DMS153 treated with DMSO at 0.1 percent for 48 hours (cell line): ENCODE results near the gene NDUFA11.
"Not testable (repeated sequence)": the region's sequence is repeated elsewhere in the genome, so short reads cannot be mapped to it uniquely, and the experiment has no call there.

Experiments used
- DNase-seq: peaks from one replicate; lab custom pipeline; 2025; ENCODE audit not compliant: unreplicated experiment; lab: John Stamatoyannopoulos, UW

NDUFA11 gene

DNA sequence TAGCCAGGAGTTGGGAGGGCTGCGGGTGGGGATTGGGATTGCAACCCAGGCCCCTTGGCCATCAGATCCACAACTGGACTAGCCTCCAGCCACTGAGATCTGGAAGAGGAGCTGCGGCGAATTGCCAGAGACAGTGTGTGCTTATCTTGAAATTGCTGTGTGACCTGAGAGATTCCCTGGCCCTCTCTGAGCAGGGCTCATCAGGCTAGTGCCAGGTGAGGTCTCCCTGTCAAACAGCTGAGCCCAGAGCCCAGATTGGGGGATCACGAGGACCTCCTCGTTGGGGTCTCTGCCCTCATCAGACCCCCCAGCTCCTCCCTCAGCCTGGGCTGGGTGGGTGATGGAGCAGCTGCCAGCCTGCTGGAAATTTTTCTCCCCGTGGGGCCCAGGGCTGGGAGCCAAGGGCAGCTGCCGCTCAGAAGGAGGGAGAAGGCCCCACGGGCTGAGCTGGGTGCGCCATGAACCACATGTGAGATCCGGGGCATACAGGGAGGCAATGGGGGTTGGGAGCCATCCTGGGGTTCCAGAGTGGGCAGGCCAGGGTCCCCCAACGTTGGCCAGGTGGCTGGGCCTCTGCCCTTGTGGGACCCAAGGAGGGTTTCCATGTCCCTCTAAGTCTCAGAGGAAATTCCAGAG, 40.4 kb downstream of the NDUFA11 start:
- DNase-seq: no peak

DNA sequence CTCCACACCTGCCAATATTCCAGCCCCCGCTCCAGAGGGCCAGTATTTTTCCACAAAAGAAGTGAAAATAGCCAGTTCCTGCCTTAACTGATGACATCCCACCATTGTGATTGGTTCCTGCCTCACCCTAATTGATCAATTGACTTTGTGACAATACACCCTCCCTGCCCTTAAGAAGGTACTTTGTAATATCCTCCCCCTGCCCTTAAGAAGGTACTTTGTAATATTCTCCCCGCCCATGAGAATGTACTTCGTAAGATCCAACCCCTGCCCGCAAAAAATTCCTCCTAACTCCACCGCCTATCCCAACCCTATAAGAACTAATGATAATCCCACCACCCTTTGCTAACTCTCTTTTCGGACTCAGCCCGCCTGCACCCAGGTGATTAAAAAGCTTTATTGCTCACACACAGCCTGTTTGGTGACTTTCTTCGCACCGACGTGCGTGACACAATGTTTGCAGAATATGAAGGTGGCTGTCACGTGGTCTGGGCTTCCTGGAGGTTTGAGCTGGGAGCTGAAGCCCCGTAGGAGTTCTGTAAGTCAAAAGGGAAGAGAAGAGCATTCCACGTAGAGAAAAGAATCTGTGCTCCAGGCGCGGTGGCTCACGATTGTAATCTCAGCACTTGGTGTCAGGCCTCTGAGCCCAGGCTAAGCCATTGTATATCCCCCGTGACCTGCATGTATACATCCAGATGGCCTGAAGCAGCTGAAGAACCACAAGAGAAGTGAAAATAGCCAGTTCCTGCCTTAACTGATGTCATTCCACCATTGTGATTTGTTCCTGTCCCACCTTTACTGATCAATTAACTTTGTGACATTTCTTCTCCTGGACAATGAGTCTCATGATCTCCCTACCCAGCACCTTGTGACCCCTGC, 46.1 kb downstream of the NDUFA11 start:
- no peak for DNase-seq

DNA sequence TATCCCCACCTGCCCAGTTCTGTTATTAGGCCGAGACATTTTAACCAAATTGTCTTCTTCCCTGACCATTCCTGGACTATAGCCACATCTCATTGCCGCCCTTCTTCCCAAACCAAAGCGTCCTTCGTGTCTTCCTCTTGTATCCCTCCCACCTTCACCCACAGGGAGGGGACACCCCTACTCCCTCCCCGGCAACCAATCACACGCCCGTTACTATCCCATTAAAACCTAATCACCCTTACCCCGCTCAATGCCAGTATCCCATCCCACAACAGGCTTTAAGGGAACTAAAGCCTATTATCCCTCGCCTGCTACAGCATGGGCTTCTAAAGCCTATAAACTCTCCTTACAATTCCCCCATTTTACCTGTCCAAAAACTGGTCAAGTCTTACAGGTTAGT, 48.4 kb downstream of the NDUFA11 start:
- not testable (repeated sequence) for DNase-seq

DNA sequence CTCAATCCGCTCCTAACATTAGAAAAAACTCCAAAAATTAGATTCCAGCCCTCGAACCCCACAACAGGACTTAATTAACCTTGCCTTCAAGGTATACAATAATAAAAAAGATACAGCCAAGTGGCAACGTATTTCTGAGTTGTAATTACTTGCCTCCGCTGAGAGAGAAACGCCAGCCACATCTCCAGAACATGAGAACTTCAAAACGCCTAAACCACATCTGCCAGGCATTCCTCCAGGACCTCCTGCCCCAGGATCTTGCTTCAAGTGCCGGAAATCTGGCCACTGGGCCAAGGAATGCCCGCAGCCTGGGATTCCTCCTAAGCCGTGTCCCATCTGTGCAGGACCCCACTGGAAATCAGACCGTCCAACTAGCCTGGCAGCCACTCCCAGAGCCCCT, 49.5 kb downstream of the NDUFA11 start:
- not testable (repeated sequence) for DNase-seq

DNA sequence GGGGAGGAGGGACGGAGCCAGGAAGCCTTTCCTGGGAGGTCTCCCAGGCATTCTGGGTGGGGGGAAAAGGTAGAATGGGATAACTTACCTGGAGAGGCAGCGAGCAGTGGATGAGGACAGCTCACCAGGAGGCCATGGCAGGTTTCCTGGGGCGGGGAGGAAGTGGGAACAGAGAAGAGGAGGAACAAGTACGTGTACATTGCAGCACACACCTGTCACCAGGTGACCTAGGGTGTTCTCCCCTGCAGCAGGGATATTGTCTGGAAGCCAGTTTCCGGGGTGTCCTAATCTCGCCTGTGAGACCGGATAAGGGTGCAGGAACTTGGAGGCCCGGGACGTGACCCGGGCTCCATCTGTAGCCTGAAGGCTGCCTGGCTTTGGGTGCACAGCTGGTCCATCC, 52.3 kb downstream of the NDUFA11 start, which contains the start of gene FUT3:
FUT3 (minus strand) TSS at position 148 of the 400 bp plus-strand sequence.
- DNase-seq: peak; percentile 24

DNA sequence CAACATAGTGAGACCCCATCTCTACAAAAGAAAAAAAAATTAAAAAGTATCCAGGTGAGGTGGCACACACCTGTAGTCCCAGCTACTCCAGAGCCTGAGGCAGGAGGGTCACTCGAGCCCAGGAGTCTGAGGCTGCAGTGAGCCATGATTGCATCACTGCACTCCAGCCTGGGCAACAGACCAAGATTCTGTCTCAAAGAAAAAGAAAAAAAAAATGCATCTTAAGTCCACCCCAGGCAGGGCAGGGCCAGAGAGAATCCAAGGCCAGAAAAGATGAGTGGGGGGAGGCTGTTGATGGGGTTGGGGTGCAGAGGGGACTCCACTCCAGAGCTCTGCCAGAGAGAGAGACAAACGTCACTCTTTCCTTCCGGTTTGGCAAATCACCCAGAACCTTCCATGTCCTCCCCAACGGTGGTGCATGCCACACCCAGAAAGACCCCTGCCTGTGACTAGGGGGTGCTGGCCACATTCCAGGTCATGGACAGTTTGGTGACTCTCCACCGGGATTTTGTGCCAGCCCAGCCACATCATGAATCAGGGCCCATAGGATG, 52.8 kb downstream of the NDUFA11 start:
- no peak for DNase-seq

DNA sequence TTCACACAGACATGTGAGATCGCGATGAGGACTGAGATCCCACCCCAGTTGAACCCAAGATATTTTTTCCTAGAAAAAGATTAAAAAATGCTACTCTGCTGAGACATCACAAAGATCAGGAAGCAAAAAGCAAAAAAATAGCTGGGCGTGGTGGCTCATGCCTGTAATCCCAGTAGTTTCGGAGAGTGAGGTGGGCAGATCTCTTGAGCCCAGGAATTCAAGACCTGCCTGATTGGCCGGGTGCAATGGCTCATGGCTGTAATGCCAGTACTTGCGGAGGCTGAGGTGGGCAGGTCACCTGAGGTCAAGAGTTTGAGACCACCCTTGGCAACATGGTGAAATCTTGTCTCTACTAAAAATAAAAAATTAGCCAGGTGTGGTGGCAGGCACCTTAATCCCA, 53.4 kb downstream of the NDUFA11 start:
- no peak for DNase-seq

DNA sequence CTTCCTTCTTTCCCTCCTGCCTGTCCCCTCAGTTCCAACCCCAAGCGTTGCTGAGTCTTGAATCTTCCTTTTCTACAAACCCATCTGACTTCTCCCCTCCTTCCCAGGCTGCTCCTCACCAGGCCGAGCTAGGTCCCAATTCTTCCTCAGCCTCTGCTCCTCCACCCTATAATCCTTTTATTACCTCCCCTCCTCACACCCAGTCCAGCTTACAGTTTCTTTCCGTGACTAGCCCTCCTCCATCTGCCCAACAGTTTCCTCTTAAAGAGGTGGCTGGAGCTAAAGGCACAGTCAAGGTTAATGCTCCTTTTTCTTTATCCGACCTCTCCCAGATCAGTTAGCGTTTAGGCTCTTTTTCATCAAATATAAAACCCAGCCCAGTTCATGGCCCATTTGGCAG, 55.0 kb downstream of the NDUFA11 start:
- not testable (repeated sequence) for DNase-seq

DNA sequence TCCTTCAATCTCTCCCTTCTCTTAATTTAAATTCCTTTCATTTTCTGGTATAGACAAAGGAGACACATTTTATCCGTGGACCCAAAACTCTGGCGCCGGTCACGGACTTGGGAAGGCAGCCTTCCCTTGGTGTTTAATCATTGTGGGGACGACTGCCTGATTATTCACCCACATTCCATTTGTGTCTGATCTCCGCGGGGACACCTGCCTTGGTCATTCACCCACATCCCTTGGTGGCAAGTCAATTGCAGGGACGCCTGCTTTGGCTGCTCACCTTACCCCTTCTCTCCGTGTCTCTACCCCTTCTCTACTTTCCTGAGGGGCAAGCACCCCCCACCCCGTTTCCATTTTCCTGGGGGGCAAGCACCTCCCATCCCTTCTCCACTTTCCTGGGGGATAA, 55.7 kb downstream of the NDUFA11 start:
- not testable (repeated sequence) for DNase-seq
